Body of pancreas (tissue), 4 donors: ENCODE results near the gene YEATS4.

Experiments
- POLR2A ChIP-seq, 3 donors: fragments of 450-650 bp; IDR thresholded peaks; one replicate each; pipeline ENCODE4 v1.6.1; 2016; ENCODE audit warnings: antibody characterized with exemption in 3 of 3, mild to moderate bottlenecking in 2 of 3
- TF ChIP-seq, protein P1 (sequence below), 7 experiments: fragments of 450-650 bp in 4 of 7; fragments of 200-600 bp in 3 of 7; sonication (generic) in 3 of 7; IDR thresholded peaks; one replicate each; pipeline ENCODE4 v1.5.1; 2016 to 2019; ENCODE audit warnings: antibody characterized with exemption in 7 of 7

DNA sequence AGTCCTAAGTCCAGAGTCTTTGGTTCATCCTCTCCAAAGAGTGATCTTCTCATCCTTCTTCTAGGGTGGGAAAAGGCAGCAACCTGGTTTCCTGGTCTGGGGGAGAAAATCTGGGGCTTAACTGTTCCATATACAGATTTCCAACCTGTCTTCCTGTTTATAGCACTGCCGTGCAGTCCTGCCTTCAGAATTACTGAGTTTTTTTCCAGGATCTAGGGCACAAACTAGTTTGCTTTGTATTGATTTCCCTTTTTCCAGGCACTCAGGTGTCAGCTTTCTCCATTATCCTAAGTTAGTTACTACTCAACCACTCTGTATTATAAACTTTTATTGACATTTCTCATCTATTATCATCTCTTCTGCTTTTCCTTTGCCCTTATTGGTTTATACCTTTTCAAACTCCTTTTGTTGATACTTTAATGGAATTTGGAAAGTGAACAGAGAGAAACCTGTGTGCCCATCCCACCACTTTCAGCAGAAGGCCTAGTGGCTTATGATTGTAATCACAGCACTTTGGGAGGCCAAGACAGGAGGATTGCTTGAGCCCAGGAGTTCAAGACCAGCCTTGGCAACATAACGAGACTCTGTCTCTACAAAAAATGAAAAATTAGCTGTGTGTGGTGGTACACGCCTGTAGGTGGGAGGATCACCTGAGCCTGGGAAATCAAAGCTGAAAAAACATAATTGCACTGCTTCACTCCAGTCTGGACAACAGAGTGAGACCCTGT is 15.5 kb upstream of the YEATS4 start:
- TF ChIP-seq, protein P1, sequence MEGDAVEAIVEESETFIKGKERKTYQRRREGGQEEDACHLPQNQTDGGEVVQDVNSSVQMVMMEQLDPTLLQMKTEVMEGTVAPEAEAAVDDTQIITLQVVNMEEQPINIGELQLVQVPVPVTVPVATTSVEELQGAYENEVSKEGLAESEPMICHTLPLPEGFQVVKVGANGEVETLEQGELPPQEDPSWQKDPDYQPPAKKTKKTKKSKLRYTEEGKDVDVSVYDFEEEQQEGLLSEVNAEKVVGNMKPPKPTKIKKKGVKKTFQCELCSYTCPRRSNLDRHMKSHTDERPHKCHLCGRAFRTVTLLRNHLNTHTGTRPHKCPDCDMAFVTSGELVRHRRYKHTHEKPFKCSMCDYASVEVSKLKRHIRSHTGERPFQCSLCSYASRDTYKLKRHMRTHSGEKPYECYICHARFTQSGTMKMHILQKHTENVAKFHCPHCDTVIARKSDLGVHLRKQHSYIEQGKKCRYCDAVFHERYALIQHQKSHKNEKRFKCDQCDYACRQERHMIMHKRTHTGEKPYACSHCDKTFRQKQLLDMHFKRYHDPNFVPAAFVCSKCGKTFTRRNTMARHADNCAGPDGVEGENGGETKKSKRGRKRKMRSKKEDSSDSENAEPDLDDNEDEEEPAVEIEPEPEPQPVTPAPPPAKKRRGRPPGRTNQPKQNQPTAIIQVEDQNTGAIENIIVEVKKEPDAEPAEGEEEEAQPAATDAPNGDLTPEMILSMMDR (IDR thresholded peaks at IDR 0.05): no peak
- no peak for TF ChIP-seq POLR2A (IDR thresholded peaks at IDR 0.05)
